ENCODE data around the gene PSMD2. TPM values are rescaled to one million over a fixed set of nuclear protein-coding genes. Genes with fewer than 3 reads are reported as not detected.

Gene PSMD2
- total and polyA plus RNA-seq, 8 donors, result 73.0 to 239 (median 126) TPM

DNA sequence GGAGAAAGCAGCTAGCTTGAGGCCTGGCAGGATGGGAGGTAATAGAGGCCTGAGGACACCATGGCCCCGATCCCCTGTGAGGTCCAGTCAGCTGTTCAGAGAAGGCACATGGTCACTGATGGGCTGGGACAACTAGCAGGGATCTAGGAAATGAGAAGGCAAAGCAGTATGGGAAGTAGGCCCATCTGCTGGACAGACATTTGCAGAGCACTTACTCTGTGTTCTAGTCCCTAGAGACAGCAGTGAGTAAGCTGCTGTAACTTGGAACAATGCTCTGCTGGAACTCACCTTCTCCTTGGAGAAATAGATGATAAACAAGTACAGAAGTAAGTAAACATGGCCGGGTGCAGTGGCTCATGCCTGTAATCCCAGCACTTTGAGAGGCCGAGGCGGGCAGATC lies 16.1 kb upstream of the PSMD2 start:
- intact Hi-C loops (cut with DNase I; ENCODE audit: low total_unique reads), result no loop called here
- Histone ChIP-seq H3K4me3 (no peak overlapping the region), H3K36me3 (no peaks in the 10 kb centered on the region), H3K27ac (no peak overlapping the region), H3K27me3 (peaks cover 0 to 7% (median 4%) of the 10 kb centered on the region in 3 donors), H3K4me1 (no peaks in the 10 kb centered on the region), H3K9me3 (no peaks in the 10 kb centered on the region)
- TF ChIP-seq, protein P1, sequence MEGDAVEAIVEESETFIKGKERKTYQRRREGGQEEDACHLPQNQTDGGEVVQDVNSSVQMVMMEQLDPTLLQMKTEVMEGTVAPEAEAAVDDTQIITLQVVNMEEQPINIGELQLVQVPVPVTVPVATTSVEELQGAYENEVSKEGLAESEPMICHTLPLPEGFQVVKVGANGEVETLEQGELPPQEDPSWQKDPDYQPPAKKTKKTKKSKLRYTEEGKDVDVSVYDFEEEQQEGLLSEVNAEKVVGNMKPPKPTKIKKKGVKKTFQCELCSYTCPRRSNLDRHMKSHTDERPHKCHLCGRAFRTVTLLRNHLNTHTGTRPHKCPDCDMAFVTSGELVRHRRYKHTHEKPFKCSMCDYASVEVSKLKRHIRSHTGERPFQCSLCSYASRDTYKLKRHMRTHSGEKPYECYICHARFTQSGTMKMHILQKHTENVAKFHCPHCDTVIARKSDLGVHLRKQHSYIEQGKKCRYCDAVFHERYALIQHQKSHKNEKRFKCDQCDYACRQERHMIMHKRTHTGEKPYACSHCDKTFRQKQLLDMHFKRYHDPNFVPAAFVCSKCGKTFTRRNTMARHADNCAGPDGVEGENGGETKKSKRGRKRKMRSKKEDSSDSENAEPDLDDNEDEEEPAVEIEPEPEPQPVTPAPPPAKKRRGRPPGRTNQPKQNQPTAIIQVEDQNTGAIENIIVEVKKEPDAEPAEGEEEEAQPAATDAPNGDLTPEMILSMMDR (IDR thresholded peaks at IDR 0.05), result no peak
- no peak for TF ChIP-seq POLR2A (IDR thresholded peaks at IDR 0.05)
- no peak for TF ChIP-seq POLR2AphosphoS5 (IDR thresholded peaks at IDR 0.05)
- TF ChIP-seq EP300 (IDR thresholded peaks at IDR 0.05), result no peak
- no peak for DNase-seq
- 67 to 83% (median 73%) methylated on average over 3 to 4 of the region's 4 CpGs for WGBS, 5 donors

DNA sequence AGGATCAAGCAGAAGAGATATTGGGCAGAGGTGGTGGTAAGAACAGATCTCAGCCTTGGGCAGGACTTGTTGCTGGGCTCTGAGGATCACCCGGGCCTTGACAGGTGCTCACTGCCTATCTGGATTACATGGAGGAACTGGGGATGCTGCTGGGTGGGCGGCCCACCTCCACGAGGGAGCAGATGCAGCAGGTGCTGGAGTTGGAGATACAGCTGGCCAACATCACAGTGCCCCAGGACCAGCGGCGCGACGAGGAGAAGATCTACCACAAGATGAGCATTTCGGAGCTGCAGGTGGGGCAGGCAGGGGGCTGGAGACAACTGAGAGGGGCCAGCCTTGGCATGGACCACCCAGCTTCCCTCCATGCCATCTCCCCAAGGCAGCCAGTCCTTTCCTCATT lies 15.4 kb upstream of the PSMD2 start:
- intact Hi-C loops (cut with DNase I; ENCODE audit: low total_unique reads), result no loop called here
- Histone ChIP-seq H3K27ac (no peak overlapping the region), H3K4me3 (no peak overlapping the region), H3K9me3 (no peaks in the 10 kb centered on the region), H3K36me3 (no peaks in the 10 kb centered on the region), H3K27me3 (peaks cover 0 to 8% (median 0%) of the 10 kb centered on the region in 3 donors), H3K4me1 (no peaks in the 10 kb centered on the region)
- DNase-seq, result no peak
- WGBS, 5 donors, result 88 to 95% (median 90%) methylated on average over 8 of the region's 8 CpGs
- no peak for TF ChIP-seq POLR2A (IDR thresholded peaks at IDR 0.05)
- TF ChIP-seq, protein P1 (IDR thresholded peaks at IDR 0.05), result no peak
- TF ChIP-seq EP300 (IDR thresholded peaks at IDR 0.05), result no peak
- no peak for TF ChIP-seq POLR2AphosphoS5 (IDR thresholded peaks at IDR 0.05)

DNA sequence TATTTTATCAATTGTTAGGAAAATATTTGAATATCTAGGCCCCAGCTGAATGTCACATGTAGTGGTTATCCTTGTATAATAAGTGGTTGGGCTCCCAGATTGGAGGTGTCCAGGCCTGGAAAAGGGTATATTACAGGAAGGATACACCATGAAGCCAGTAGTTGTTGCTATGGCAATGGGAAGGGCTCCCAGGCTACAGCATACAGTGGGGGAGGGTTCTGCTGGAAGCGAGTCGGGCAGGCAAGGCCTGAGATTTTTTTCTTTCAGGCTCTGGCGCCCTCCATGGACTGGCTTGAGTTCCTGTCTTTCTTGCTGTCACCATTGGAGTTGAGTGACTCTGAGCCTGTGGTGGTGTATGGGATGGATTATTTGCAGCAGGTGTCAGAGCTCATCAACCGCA lies 14.3 kb upstream of the PSMD2 start:
- TF ChIP-seq, protein P1 (IDR thresholded peaks at IDR 0.05), result peak in 1 of 7 experiments; percentile 23
- TF ChIP-seq POLR2AphosphoS5 (IDR thresholded peaks at IDR 0.05), result no peak
- no peak for TF ChIP-seq POLR2A (IDR thresholded peaks at IDR 0.05)
- no peak for TF ChIP-seq EP300 (IDR thresholded peaks at IDR 0.05)
- peak; percentile 34 to 89 for DNase-seq
- Histone ChIP-seq H3K9me3 (no peaks in the 10 kb centered on the region), H3K27me3 (peaks cover 0 to 18% (median 0%) of the 10 kb centered on the region in 3 donors), H3K36me3 (no peaks in the 10 kb centered on the region), H3K4me3 (no peak overlapping the region), H3K4me1 (peaks cover 0 to 3% (median 0%) of the 10 kb centered on the region in 4 donors), H3K27ac (no peak overlapping the region)
- WGBS, 5 donors, result 5 to 28% (median 21%) methylated on average over 4 of the region's 4 CpGs
- intact Hi-C loops (cut with DNase I; ENCODE audit: low total_unique reads), result no loop called here

DNA sequence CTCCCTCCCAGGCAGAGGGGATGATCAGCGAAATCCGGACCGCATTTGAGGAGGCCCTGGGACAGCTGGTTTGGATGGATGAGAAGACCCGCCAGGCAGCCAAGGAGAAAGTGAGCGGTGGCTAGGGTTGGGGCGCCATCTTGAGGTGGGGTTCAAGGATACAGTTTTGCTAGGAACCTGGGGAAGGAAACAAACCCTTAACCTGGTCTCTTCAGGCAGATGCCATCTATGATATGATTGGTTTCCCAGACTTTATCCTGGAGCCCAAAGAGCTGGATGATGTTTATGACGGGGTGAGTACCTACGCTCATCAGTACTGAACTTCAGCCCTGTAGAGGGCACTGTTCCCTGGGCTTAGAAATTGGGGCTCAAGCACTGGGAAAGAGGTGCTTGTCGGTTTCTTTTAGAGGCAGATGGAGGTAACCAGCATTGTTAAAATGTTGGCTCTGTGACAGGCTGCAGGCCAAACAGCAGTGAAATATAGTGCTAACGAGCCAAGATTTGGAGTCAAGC lies 9.6 kb upstream of the PSMD2 start:
- TF ChIP-seq POLR2A (IDR thresholded peaks at IDR 0.05) (no peak), POLR2AphosphoS5 (IDR thresholded peaks at IDR 0.05) (no peak), EP300 (IDR thresholded peaks at IDR 0.05) (no peak)
- TF ChIP-seq, protein P1 (IDR thresholded peaks at IDR 0.05), result peak in 4 of 7 experiments; percentile 32 to 53 (median 44)

More for the DNA sequence above, 9.6 kb upstream of the PSMD2 start:
- 4 to 9% (median 7%) methylated on average over 10 of the region's 10 CpGs for WGBS, 5 donors
- H3K27me3 ChIP-seq, result peaks cover 0 to 25% (median 0%) of the 10 kb centered on the region in 3 donors
- no peaks in the 10 kb centered on the region for H3K9me3 ChIP-seq
- no peaks in the 10 kb centered on the region for H3K36me3 ChIP-seq
- H3K4me1 ChIP-seq, result peaks cover 0 to 5% (median 0%) of the 10 kb centered on the region in 4 donors
- intact Hi-C loops (cut with DNase I; ENCODE audit: low total_unique reads), result no loop called here
- no peak overlapping the region for H3K27ac ChIP-seq
- DNase-seq, result peak; percentile 59 to 64
- H3K4me3 ChIP-seq, result no peak overlapping the region

Measured in stomach (tissue), 9 donors.